ENCODE results near the gene GDF10. TPM values are rescaled to one million over a fixed set of nuclear protein-coding genes. Genes with fewer than 3 reads are reported as not detected.

GDF10 gene
- total and polyA plus RNA-seq, 2 of the 8 experiments (the other 6 are each of a cell fraction or from before 2014, with no cell fraction given), result 0.19 to 0.32 TPM

DNA sequence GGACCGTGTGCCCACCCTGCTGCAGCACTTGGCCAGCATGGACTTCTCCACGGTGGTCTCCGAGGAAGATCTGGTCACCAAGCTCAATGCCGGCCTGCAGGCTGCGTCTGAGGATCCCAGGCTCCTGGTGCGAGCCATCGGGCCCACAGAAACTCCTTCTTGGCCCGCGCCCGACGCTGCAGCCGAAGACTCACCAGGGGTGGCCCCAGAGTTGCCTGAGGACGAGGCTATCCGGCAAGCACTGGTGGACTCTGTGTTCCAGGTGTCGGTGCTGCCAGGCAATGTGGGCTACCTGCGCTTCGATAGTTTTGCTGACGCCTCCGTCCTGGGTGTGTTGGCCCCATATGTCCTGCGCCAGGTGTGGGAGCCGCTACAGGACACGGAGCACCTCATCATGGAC, 49.5 kb downstream of the GDF10 start (continued):
- TF ChIP-seq, protein P1, sequence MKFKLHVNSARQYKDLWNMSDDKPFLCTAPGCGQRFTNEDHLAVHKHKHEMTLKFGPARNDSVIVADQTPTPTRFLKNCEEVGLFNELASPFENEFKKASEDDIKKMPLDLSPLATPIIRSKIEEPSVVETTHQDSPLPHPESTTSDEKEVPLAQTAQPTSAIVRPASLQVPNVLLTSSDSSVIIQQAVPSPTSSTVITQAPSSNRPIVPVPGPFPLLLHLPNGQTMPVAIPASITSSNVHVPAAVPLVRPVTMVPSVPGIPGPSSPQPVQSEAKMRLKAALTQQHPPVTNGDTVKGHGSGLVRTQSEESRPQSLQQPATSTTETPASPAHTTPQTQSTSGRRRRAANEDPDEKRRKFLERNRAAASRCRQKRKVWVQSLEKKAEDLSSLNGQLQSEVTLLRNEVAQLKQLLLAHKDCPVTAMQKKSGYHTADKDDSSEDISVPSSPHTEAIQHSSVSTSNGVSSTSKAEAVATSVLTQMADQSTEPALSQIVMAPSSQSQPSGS (IDR thresholded peaks at IDR 0.05; ENCODE audit: low read length), result no peak
- TF ChIP-seq TAF1 (IDR thresholded peaks at IDR 0.05; ENCODE audit: low read depth, low read length), result no peak
- TF ChIP-seq NRF1 (IDR thresholded peaks at IDR 0.05; ENCODE audit: low read depth, low read length), result no peak
- TF ChIP-seq NANOG (IDR thresholded peaks at IDR 0.05; ENCODE audit: insufficient read depth, low read depth, low read length, poor library complexity, severe bottlenecking), result no peak
- TF ChIP-seq SP4 (IDR thresholded peaks at IDR 0.05; ENCODE audit: low read length), result no peak
- TF ChIP-seq POLR2AphosphoS5 (IDR thresholded peaks at IDR 0.05; ENCODE audit: low read depth, low read length), result no peak
- no peak for TF ChIP-seq CHD1 (IDR thresholded peaks at IDR 0.05; ENCODE audit: low read depth, low read length)
- TF ChIP-seq RBBP5 (IDR thresholded peaks at IDR 0.05; ENCODE audit: borderline replicate concordance, low read depth, low read length), result no peak
- no peak for TF ChIP-seq BCL11A (IDR thresholded peaks at IDR 0.05; ENCODE audit: low read depth in 2 of 2, low read length in 2 of 2)
